ENCODE measurements around the gene CLDN15.
"Not testable (repeated sequence)": the region's sequence is repeated elsewhere in the genome, so short reads cannot be mapped to it uniquely, and the experiment has no call there.

Gene CLDN15, protein sequence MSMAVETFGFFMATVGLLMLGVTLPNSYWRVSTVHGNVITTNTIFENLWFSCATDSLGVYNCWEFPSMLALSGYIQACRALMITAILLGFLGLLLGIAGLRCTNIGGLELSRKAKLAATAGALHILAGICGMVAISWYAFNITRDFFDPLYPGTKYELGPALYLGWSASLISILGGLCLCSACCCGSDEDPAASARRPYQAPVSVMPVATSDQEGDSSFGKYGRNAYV

GRCh38 chr7:101237206-101238067 is at the start of gene CLDN15:
Gene CLDN15 (minus strand): TSS chr7:101237802. CDS start chr7:101237581, 221 bp downstream.
- Histone ChIP-seq H3K9ac (ENCODE audit: low read length) (peak within 1 kb of the TSS; percentile 28), H3K4me1 (ENCODE audit: control insufficient read depth, insufficient read depth, low read length) (peaks cover 48% of the 10 kb centered on the region)

DNA sequence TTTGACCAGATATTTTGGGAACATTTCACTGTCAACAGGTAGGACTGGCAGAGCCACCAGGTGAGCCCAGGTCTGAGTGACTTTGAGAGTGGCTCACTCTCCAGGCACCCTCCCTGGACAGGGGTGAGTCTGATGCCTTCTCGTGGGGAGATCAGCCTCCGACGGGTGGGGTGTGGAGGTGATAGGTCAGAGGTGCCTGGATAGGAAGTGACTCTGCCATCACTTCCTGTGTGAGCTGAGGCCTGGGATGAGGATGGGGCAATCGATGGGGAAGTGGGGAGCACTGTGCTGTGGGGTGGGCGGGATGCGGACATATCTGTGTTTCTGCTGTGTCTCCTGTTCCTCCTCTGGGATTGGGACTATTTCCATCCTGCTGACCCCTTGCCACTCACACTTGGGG is 49.4 kb upstream of the CLDN15 start:
- no peaks in the 10 kb centered on the region for H3K9me3 ChIP-seq (ENCODE audit: control insufficient read depth, low read length)
- H3K4me1 ChIP-seq (ENCODE audit: control insufficient read depth, insufficient read depth, low read length), result no peaks in the 10 kb centered on the region
- H3K4me3 ChIP-seq (ENCODE audit: low read length), result no peak overlapping the region
- peaks cover 14% of the 10 kb centered on the region for H3K27me3 ChIP-seq (ENCODE audit: control insufficient read depth, insufficient read depth, low read length)
- no peaks in the 10 kb centered on the region for H3K36me3 ChIP-seq (ENCODE audit: control insufficient read depth, insufficient read depth, low read length)
- H3K9ac ChIP-seq (ENCODE audit: low read length), result no peak overlapping the region

More at GRCh38 chr7:101237206-101238067, at the start of gene CLDN15:
- no peak within 1 kb of the TSS for H3K4me3 ChIP-seq (ENCODE audit: low read length)
- H3K27me3 ChIP-seq (ENCODE audit: control insufficient read depth, insufficient read depth, low read length), result no peaks in the 10 kb centered on the region
- peaks cover 4% of the 10 kb centered on the region for H3K36me3 ChIP-seq (ENCODE audit: control insufficient read depth, insufficient read depth, low read length)
- H3K9me3 ChIP-seq (ENCODE audit: control insufficient read depth, low read length), result no peaks in the 10 kb centered on the region

DNA sequence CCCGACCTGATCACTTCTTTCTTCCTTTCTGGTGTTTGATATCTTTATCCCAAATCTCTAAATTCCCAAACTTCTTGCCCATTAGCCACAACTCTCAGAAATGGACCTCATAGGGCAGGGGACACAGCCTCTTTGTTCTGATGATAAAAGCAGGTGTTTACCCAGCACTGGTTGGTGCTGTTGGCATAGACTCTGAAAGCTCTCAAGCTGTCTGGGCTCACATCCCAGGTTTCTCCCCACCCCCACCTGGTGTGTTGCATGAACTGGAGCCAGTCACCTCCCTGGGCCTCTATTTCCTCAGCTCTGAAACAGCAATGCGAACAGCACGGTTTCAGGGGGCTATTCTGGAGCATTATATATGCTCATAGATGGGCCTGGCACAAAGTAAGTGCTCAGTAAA is 48.3 kb upstream of the CLDN15 start:
- not testable (repeated sequence) for H3K27me3 ChIP-seq (ENCODE audit: control insufficient read depth, insufficient read depth, low read length); H3K9ac ChIP-seq (ENCODE audit: low read length); H3K9me3 ChIP-seq (ENCODE audit: control insufficient read depth, low read length); H3K4me3 ChIP-seq (ENCODE audit: low read length); H3K36me3 ChIP-seq (ENCODE audit: control insufficient read depth, insufficient read depth, low read length); H3K4me1 ChIP-seq (ENCODE audit: control insufficient read depth, insufficient read depth, low read length)

DNA sequence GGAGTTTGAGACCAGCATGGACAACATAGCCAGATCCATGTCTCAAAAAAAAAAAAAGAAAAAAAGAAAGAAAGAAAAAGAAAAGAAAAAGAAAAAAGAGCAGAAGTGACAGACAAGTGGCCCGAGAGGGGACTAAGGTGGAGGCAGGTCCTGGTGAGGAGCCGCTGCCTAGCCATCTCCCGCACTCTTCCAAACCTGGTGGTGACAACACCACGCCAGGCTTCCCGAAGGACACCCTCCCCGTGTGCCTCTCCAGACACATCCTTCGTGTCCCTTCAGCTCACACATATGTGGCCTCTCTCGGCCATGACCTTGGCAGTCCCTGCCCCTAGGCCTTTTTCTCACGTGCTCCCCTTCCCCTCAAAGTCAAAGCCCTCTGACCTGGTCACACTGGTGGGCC is 47.6 kb upstream of the CLDN15 start:
- peaks cover 4% of the 10 kb centered on the region for H3K27me3 ChIP-seq (ENCODE audit: control insufficient read depth, insufficient read depth, low read length)
- H3K4me1 ChIP-seq (ENCODE audit: control insufficient read depth, insufficient read depth, low read length), result no peaks in the 10 kb centered on the region
- H3K4me3 ChIP-seq (ENCODE audit: low read length), result no peak overlapping the region
- H3K9me3 ChIP-seq (ENCODE audit: control insufficient read depth, low read length), result no peaks in the 10 kb centered on the region
- H3K36me3 ChIP-seq (ENCODE audit: control insufficient read depth, insufficient read depth, low read length), result no peaks in the 10 kb centered on the region
- H3K9ac ChIP-seq (ENCODE audit: low read length), result no peak overlapping the region

GRCh38 chr7:101280912-101281311 is 43.3 kb upstream of the CLDN15 start:
- H3K27me3 ChIP-seq (ENCODE audit: control insufficient read depth, insufficient read depth, low read length); H3K36me3 ChIP-seq (ENCODE audit: control insufficient read depth, insufficient read depth, low read length); H3K4me1 ChIP-seq (ENCODE audit: control insufficient read depth, insufficient read depth, low read length); H3K9ac ChIP-seq (ENCODE audit: low read length); H3K9me3 ChIP-seq (ENCODE audit: control insufficient read depth, low read length); H3K4me3 ChIP-seq (ENCODE audit: low read length): not testable (repeated sequence)

DNA sequence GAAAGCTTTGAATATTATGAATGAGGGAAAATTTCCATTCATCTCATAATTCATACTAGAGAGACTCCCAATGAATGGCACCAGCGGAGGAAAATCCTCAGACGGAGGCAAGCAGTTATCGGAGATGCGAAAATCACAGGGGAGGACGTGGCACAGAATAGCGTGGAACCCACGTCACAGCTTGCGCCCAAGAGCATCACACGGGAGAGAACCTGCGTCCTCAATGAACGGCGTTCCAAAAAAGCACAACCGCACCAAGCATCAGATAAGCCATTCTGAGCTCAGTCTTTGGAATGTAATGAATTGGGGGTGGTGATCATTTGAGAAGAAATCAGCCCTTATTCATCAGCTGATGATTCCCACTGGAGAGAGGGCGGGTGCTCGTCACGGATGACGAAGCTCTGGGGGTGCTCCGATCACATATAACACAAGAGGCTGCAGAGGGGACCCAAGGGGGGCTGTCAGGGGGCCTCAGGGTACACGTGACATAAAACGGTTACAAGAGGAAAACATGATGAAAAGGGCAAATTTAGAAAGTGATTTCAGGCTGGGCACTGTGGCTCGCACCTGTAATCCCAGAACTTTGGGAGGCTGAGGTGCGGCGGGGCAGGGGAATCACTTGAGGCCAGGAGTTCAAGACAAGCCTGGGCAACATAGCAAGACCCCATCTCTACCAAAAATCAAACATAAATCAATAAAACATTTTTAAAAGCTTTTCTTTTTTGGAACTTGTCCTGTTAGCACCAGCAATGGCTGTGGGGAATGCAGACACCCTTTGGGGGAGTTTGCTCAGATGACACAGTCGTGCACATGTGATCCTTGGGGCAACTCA is 41.1 kb upstream of the CLDN15 start:
- H3K9ac ChIP-seq (ENCODE audit: low read length), result no peak overlapping the region
- H3K27me3 ChIP-seq (ENCODE audit: control insufficient read depth, insufficient read depth, low read length), result peaks cover 4% of the 10 kb centered on the region
- no peaks in the 10 kb centered on the region for H3K36me3 ChIP-seq (ENCODE audit: control insufficient read depth, insufficient read depth, low read length)
- H3K9me3 ChIP-seq (ENCODE audit: control insufficient read depth, low read length), result no peaks in the 10 kb centered on the region
- no peak overlapping the region for H3K4me3 ChIP-seq (ENCODE audit: low read length)
- no peaks in the 10 kb centered on the region for H3K4me1 ChIP-seq (ENCODE audit: control insufficient read depth, insufficient read depth, low read length)

DNA sequence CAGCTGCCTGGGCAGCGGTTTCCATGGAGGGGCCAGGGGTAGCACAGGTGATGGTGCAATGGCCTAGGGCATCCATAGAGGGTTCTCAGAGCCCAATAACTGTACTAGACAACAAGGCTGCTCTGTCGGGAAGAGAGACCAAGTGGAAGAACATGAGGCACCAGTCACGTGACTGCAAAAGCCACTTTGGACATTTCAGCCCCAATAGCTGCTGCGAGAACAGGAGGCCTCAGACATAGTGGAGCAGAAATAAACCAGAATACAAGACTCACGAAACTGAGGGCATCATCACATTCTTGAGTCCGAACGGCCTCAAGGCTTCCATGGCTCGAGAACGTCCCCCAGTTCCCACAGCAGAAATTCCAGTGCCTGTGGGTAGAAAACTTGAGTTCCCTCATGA is 39.6 kb upstream of the CLDN15 start:
- H3K9ac ChIP-seq (ENCODE audit: low read length), result no peak overlapping the region
- H3K4me3 ChIP-seq (ENCODE audit: low read length), result no peak overlapping the region
- H3K9me3 ChIP-seq (ENCODE audit: control insufficient read depth, low read length), result no peaks in the 10 kb centered on the region
- no peaks in the 10 kb centered on the region for H3K4me1 ChIP-seq (ENCODE audit: control insufficient read depth, insufficient read depth, low read length)
- peaks cover 4% of the 10 kb centered on the region for H3K27me3 ChIP-seq (ENCODE audit: control insufficient read depth, insufficient read depth, low read length)
- H3K36me3 ChIP-seq (ENCODE audit: control insufficient read depth, insufficient read depth, low read length), result no peaks in the 10 kb centered on the region

GRCh38 chr7:101273206-101273605 is 35.6 kb upstream of the CLDN15 start:
- H3K4me3 ChIP-seq (ENCODE audit: low read length), result no peak overlapping the region

GRCh38 chr7:101271021-101271420 is 33.4 kb upstream of the CLDN15 start:
- Histone ChIP-seq H3K9me3 (ENCODE audit: control insufficient read depth, low read length) (no peaks in the 10 kb centered on the region), H3K27me3 (ENCODE audit: control insufficient read depth, insufficient read depth, low read length) (peaks cover 4% of the 10 kb centered on the region), H3K36me3 (ENCODE audit: control insufficient read depth, insufficient read depth, low read length) (no peaks in the 10 kb centered on the region), H3K4me1 (ENCODE audit: control insufficient read depth, insufficient read depth, low read length) (no peaks in the 10 kb centered on the region), H3K4me3 (ENCODE audit: low read length) (no peak overlapping the region), H3K9ac (ENCODE audit: low read length) (no peak overlapping the region)

More at GRCh38 chr7:101273206-101273605, 35.6 kb upstream of the CLDN15 start:
- H3K9ac ChIP-seq (ENCODE audit: low read length), result no peak overlapping the region
- no peaks in the 10 kb centered on the region for H3K4me1 ChIP-seq (ENCODE audit: control insufficient read depth, insufficient read depth, low read length)
- no peaks in the 10 kb centered on the region for H3K36me3 ChIP-seq (ENCODE audit: control insufficient read depth, insufficient read depth, low read length)
- H3K27me3 ChIP-seq (ENCODE audit: control insufficient read depth, insufficient read depth, low read length), result peaks cover 4% of the 10 kb centered on the region
- no peaks in the 10 kb centered on the region for H3K9me3 ChIP-seq (ENCODE audit: control insufficient read depth, low read length)

- no peak overlapping the region for H3K4me3 ChIP-seq (ENCODE audit: low read length)
- H3K9ac ChIP-seq (ENCODE audit: low read length), result no peak overlapping the region
- H3K9me3 ChIP-seq (ENCODE audit: control insufficient read depth, low read length), result no peaks in the 10 kb centered on the region
- H3K27me3 ChIP-seq (ENCODE audit: control insufficient read depth, insufficient read depth, low read length), result no peaks in the 10 kb centered on the region
- no peaks in the 10 kb centered on the region for H3K4me1 ChIP-seq (ENCODE audit: control insufficient read depth, insufficient read depth, low read length)
- no peaks in the 10 kb centered on the region for H3K36me3 ChIP-seq (ENCODE audit: control insufficient read depth, insufficient read depth, low read length)
These were observed 32.1 kb upstream of the CLDN15 start for GRCh38 chr7:101269664-101270063.

GRCh38 chr7:101265622-101266516 is 28.3 kb upstream of the CLDN15 start:
- Histone ChIP-seq H3K36me3 (ENCODE audit: control insufficient read depth, insufficient read depth, low read length) (no peaks in the 10 kb centered on the region), H3K4me3 (ENCODE audit: low read length) (no peak overlapping the region), H3K9ac (ENCODE audit: low read length) (no peak overlapping the region), H3K27me3 (ENCODE audit: control insufficient read depth, insufficient read depth, low read length) (no peaks in the 10 kb centered on the region), H3K9me3 (ENCODE audit: control insufficient read depth, low read length) (no peaks in the 10 kb centered on the region), H3K4me1 (ENCODE audit: control insufficient read depth, insufficient read depth, low read length) (no peaks in the 10 kb centered on the region)

All from mucosa of stomach (tissue), 1 donor.